ENCODE data around the gene FOXJ2. TPM values are rescaled to one million over a fixed set of nuclear protein-coding genes. Genes with fewer than 3 reads are reported as not detected.

Gene FOXJ2
- total RNA-seq, 1 donor from 2014 or later, result 9.4 TPM

DNA sequence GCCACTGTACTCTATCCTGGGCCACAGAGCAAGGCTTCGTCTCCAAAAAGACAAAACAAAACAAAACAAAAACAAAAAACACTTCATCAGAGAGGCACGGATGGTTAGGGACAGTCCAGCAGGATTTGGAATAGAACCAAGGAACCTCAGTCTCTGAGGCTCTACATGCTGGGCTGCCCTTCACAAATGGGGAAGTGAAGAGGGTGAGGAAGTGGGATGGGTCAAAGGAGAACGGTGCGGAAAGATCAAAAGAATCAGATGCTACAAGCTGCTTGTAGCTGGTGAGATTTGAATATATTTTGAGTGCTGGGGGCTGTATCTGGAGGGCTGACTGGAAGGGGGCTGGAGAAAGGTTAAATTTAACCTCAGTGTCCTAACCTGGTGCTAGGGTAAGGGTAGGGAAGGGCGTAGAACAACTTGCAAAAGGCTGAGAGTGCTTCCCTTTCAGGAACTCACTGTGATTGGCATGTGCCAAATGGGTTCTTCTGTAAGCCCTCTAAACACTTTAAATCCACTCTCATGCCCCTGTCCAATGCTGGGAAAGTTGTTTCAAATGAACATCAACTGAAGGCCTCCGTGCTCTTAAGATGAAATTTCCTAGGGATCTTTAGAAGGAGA is 4.6 kb downstream of the FOXJ2 start:
- H3K36me3 ChIP-seq (ENCODE audit: control insufficient read depth in 3 of 3, insufficient read depth in 3 of 3, low read length in 3 of 3), result peaks cover 10 to 22% (median 16%) of the 10 kb centered on the region in 3 donors
- H3K27me3 ChIP-seq (ENCODE audit: control insufficient read depth in 3 of 3, insufficient read depth in 3 of 3, low read length in 3 of 3), result no peaks in the 10 kb centered on the region
- H3K27ac ChIP-seq (ENCODE audit: low read depth, low read length), result peak overlapping the region; percentile 97
- H3K4me1 ChIP-seq (ENCODE audit: control insufficient read depth in 3 of 3, insufficient read depth in 3 of 3, low read length in 3 of 3), result peaks cover 59 to 77% (median 64%) of the 10 kb centered on the region in 3 donors
- H3K4me3 ChIP-seq (ENCODE audit: low read length in 3 of 3), result peak overlapping the region in 2 of 3 donors; percentile 8 to 45
- H3K9ac ChIP-seq (ENCODE audit: low read depth in 1 of 3, low read length in 3 of 3), result peak overlapping the region in 1 of 3 donors; percentile 40
- no peaks in the 10 kb centered on the region for H3K9me3 ChIP-seq (ENCODE audit: control insufficient read depth in 3 of 3, low read length in 3 of 3)

DNA sequence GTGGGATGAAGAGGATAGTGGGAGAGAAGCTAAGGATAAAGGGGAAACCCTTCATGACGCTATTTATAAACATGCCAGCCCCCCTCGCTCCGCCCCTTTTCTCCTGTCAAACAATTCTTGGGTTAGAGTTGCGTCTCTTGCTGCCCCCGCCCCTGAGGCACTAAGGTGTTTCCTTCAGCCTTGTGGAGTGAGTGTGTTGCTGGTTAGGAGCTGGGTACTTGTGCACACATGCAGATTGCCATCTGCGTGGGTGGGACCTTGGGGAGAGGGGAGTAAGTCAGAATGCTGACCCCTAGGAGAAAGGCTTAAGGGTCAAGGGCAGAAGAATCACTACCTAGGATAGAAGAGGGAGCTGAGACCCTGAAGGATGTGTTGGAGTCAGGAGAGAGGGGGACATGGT is 5.4 kb downstream of the FOXJ2 start:
- Histone ChIP-seq H3K4me1 (ENCODE audit: control insufficient read depth in 3 of 3, insufficient read depth in 3 of 3, low read length in 3 of 3) (peaks cover 59 to 72% (median 63%) of the 10 kb centered on the region in 3 donors), H3K4me3 (ENCODE audit: low read length in 3 of 3) (peak overlapping the region; percentile 14 to 68 (median 65)), H3K27me3 (ENCODE audit: control insufficient read depth in 3 of 3, insufficient read depth in 3 of 3, low read length in 3 of 3) (no peaks in the 10 kb centered on the region), H3K27ac (ENCODE audit: low read depth, low read length) (peak overlapping the region; percentile 97), H3K9me3 (ENCODE audit: control insufficient read depth in 3 of 3, low read length in 3 of 3) (no peaks in the 10 kb centered on the region), H3K36me3 (ENCODE audit: control insufficient read depth in 3 of 3, insufficient read depth in 3 of 3, low read length in 3 of 3) (peaks cover 14 to 28% (median 21%) of the 10 kb centered on the region in 3 donors), H3K9ac (ENCODE audit: low read depth in 1 of 3, low read length in 3 of 3) (peak overlapping the region in 2 of 3 donors; percentile 54 to 75)

DNA sequence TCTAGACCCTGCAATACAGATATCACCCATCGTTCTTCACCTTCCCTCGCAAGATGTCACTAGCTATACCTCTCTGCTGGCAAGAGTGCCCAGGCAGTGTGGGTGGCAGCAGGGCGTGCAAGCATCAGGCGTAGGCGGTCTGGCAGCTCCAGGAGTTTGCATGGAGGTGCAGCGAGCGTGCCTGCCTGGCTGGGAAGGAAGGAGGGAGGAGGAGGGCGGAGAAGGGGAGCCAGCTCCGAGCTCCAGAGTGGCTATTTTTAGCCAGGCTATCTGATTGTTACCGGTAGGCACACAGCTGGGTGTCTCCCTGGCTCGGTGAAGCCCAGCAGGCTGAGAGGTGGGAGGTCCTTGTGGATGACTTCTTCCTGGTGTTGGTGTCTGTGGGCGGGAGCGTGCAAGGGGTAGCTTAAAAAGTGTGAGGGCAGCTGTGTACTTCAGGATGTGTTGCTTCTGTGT is 6.2 kb downstream of the FOXJ2 start:
- no peaks in the 10 kb centered on the region for H3K27me3 ChIP-seq (ENCODE audit: control insufficient read depth in 3 of 3, insufficient read depth in 3 of 3, low read length in 3 of 3)
- peak overlapping the region; percentile 65 to 71 (median 68) for H3K4me3 ChIP-seq (ENCODE audit: low read length in 3 of 3)
- H3K27ac ChIP-seq (ENCODE audit: low read depth, low read length), result peak overlapping the region; percentile 97
- H3K9ac ChIP-seq (ENCODE audit: low read depth in 1 of 3, low read length in 3 of 3), result peak overlapping the region; percentile 48 to 76 (median 75)
- H3K4me1 ChIP-seq (ENCODE audit: control insufficient read depth in 3 of 3, insufficient read depth in 3 of 3, low read length in 3 of 3), result peaks cover 54 to 65% (median 59%) of the 10 kb centered on the region in 3 donors
- no peaks in the 10 kb centered on the region for H3K9me3 ChIP-seq (ENCODE audit: control insufficient read depth in 3 of 3, low read length in 3 of 3)
- peaks cover 20 to 34% (median 27%) of the 10 kb centered on the region in 3 donors for H3K36me3 ChIP-seq (ENCODE audit: control insufficient read depth in 3 of 3, insufficient read depth in 3 of 3, low read length in 3 of 3)

DNA sequence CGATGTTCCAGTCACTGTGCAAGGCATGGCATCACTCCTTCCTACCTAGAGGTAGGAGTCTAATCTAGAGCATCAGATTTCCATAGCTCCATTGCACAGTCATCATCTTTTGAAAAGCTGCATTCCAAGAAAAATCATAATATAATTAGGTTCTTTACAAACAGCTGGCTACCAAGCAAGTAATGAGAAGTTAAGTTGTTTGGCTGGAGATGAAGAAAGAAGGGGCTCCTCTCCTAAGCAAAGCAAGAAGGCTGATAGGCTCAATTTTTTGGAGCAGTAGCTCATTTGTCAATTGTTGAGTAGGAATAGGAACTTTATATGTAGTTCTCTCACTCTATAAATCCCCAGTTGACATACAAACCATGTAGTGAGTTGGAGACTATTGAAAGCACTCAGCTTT is 8.3 kb downstream of the FOXJ2 start:
- no peaks in the 10 kb centered on the region for H3K9me3 ChIP-seq (ENCODE audit: control insufficient read depth in 3 of 3, low read length in 3 of 3)
- peaks cover 34 to 49% (median 40%) of the 10 kb centered on the region in 3 donors for H3K36me3 ChIP-seq (ENCODE audit: control insufficient read depth in 3 of 3, insufficient read depth in 3 of 3, low read length in 3 of 3)
- H3K27me3 ChIP-seq (ENCODE audit: control insufficient read depth in 3 of 3, insufficient read depth in 3 of 3, low read length in 3 of 3), result no peaks in the 10 kb centered on the region
- H3K27ac ChIP-seq (ENCODE audit: low read depth, low read length), result no peak overlapping the region
- peaks cover 33 to 44% (median 38%) of the 10 kb centered on the region in 3 donors for H3K4me1 ChIP-seq (ENCODE audit: control insufficient read depth in 3 of 3, insufficient read depth in 3 of 3, low read length in 3 of 3)
- no peak overlapping the region for H3K9ac ChIP-seq (ENCODE audit: low read depth in 1 of 3, low read length in 3 of 3)
- no peak overlapping the region for H3K4me3 ChIP-seq (ENCODE audit: low read length in 3 of 3)

DNA sequence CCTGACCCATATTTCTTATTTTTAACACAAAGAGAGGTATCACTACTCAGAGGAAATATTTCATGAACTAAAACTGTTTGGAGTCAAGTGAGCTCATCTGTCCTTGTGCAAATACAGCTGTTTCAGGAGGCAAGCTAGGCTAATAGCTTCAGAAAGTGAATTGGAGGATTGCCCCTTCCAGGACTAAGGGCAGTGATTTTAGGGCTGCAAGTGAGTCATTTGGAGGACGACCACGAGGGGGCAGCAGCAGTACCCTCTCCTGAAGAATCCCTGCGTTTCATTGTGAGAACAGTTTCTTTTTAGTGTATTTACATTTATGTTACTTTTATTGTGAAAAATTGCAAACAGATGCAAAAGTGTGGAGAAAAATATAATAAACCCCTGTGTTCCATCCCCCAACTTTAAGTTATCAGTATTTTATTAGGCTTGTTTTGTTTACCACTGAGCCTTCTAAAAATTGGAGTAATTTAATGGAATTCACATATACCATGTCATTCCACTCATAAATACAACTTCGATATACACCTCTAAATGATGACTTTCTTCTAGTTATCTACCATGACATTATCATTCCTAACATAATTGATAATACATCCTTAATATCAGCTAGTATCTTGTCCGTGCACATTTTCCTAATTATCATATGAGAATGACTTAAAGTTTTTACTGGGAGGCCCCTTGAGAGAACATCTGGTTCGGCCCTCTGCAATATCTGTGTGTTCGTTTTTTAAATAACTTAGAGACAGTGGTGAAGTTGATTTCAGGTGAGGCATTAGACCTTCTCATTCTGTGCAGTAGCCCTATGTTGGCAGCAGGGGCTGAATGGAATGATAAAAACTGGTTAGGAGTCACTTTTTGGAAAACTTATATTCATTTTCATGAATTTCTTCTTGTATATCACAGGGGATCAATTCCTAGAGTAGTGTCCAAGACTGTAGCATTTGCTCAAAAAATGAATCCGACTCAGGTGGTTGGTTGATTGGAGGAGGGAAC is 13.7 kb downstream of the FOXJ2 start:
- Histone ChIP-seq H3K27me3 (ENCODE audit: control insufficient read depth in 3 of 3, insufficient read depth in 3 of 3, low read length in 3 of 3) (no peaks in the 10 kb centered on the region), H3K36me3 (ENCODE audit: control insufficient read depth in 3 of 3, insufficient read depth in 3 of 3, low read length in 3 of 3) (peaks cover 57 to 86% (median 68%) of the 10 kb centered on the region in 3 donors), H3K4me3 (ENCODE audit: low read length in 3 of 3) (no peak overlapping the region), H3K9me3 (ENCODE audit: control insufficient read depth in 3 of 3, low read length in 3 of 3) (no peaks in the 10 kb centered on the region), H3K9ac (ENCODE audit: low read depth in 1 of 3, low read length in 3 of 3) (no peak overlapping the region), H3K4me1 (ENCODE audit: control insufficient read depth in 3 of 3, insufficient read depth in 3 of 3, low read length in 3 of 3) (no peaks in the 10 kb centered on the region), H3K27ac (ENCODE audit: low read depth, low read length) (no peak overlapping the region)

DNA sequence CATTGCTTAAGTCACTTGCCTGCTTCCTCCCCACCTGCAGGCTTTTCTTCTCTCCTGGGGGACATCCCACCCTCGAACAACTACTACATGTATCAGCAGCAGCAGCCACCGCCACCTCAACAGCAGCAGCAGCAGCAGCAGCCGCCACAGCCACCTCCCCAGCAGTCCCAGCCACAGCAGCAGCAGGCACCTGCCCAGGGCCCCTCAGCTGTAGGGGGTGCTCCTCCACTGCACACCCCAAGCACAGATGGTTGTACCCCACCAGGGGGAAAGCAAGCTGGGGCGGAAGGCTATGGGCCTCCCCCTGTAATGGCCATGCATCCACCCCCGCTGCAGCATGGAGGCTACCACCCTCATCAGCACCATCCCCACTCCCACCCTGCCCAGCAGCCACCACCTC is 15.3 kb downstream of the FOXJ2 start:
- H3K4me3 ChIP-seq (ENCODE audit: low read length in 3 of 3), result no peak overlapping the region
- no peaks in the 10 kb centered on the region for H3K27me3 ChIP-seq (ENCODE audit: control insufficient read depth in 3 of 3, insufficient read depth in 3 of 3, low read length in 3 of 3)
- H3K9me3 ChIP-seq (ENCODE audit: control insufficient read depth in 3 of 3, low read length in 3 of 3), result no peaks in the 10 kb centered on the region
- peaks cover 0 to 3% (median 0%) of the 10 kb centered on the region in 3 donors for H3K4me1 ChIP-seq (ENCODE audit: control insufficient read depth in 3 of 3, insufficient read depth in 3 of 3, low read length in 3 of 3)
- H3K27ac ChIP-seq (ENCODE audit: low read depth, low read length), result no peak overlapping the region
- no peak overlapping the region for H3K9ac ChIP-seq (ENCODE audit: low read depth in 1 of 3, low read length in 3 of 3)
- peaks cover 62 to 82% (median 69%) of the 10 kb centered on the region in 3 donors for H3K36me3 ChIP-seq (ENCODE audit: control insufficient read depth in 3 of 3, insufficient read depth in 3 of 3, low read length in 3 of 3)

DNA sequence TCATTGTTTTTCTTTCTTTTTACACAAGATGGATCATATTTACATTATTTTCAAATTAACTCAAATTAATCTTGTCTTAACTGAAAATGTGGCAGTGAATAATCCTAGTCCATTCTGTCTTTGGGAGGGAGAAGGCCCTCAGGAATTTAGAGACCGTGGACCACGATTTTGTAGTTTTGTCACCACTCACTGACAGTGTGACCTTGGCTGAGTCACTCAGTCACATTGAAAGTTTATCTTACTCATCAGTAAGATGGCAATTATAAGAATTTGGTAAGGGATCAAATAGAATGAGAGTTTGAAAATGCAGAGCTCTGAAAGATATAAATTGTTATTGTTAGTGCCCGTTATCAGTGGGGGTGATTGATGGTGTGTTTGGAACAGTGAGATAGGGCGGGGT is 16.4 kb downstream of the FOXJ2 start:
- Histone ChIP-seq H3K4me1 (ENCODE audit: control insufficient read depth in 3 of 3, insufficient read depth in 3 of 3, low read length in 3 of 3) (peaks cover 0 to 3% (median 0%) of the 10 kb centered on the region in 3 donors), H3K36me3 (ENCODE audit: control insufficient read depth in 3 of 3, insufficient read depth in 3 of 3, low read length in 3 of 3) (peaks cover 61 to 83% (median 70%) of the 10 kb centered on the region in 3 donors)

DNA sequence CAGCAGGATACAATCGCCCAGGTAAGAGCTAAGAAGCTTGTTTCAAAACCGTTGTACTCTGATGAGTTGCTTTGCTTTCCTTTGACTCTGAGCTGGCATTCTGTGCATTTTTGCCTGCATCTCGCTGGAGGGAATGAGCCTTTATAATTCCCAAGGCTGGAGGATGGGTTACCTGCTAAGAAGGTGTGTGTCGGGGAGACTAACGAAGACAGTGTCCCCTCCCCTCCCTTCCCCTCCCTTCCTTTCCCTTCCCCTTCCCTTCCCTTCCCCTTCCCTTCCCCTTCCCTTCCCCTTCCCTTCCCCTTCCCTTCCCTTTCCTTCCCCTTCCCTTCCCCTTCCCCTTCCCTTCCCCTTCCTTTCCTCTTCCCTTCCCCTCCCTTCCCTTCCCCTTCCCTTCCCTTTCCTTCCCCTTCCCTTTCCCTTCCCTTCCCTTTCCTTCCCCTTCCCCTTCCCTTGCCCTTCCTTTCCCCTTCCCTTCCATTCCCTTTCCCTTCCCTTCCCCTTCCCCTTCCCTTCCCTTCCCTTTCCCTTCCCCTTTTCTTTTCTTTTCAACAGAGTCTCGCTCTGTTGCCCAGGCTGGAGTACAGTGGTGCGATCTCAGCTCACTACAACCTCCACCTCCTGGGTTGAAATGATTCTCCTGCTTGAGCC is 18.2 kb downstream of the FOXJ2 start:
- Histone ChIP-seq H3K27me3 (ENCODE audit: control insufficient read depth in 3 of 3, insufficient read depth in 3 of 3, low read length in 3 of 3) (no peaks in the 10 kb centered on the region), H3K4me3 (ENCODE audit: low read length in 3 of 3) (no peak overlapping the region), H3K36me3 (ENCODE audit: control insufficient read depth in 3 of 3, insufficient read depth in 3 of 3, low read length in 3 of 3) (peaks cover 55 to 82% (median 71%) of the 10 kb centered on the region in 3 donors), H3K27ac (ENCODE audit: low read depth, low read length) (no peak overlapping the region), H3K9ac (ENCODE audit: low read depth in 1 of 3, low read length in 3 of 3) (no peak overlapping the region), H3K4me1 (ENCODE audit: control insufficient read depth in 3 of 3, insufficient read depth in 3 of 3, low read length in 3 of 3) (peaks cover 0 to 3% (median 0%) of the 10 kb centered on the region in 3 donors), H3K9me3 (ENCODE audit: control insufficient read depth in 3 of 3, low read length in 3 of 3) (no peaks in the 10 kb centered on the region)

More for the DNA sequence above, 16.4 kb downstream of the FOXJ2 start:
- H3K27ac ChIP-seq (ENCODE audit: low read depth, low read length), result no peak overlapping the region
- no peaks in the 10 kb centered on the region for H3K9me3 ChIP-seq (ENCODE audit: control insufficient read depth in 3 of 3, low read length in 3 of 3)
- no peak overlapping the region for H3K4me3 ChIP-seq (ENCODE audit: low read length in 3 of 3)
- no peak overlapping the region for H3K9ac ChIP-seq (ENCODE audit: low read depth in 1 of 3, low read length in 3 of 3)
- no peaks in the 10 kb centered on the region for H3K27me3 ChIP-seq (ENCODE audit: control insufficient read depth in 3 of 3, insufficient read depth in 3 of 3, low read length in 3 of 3)

DNA sequence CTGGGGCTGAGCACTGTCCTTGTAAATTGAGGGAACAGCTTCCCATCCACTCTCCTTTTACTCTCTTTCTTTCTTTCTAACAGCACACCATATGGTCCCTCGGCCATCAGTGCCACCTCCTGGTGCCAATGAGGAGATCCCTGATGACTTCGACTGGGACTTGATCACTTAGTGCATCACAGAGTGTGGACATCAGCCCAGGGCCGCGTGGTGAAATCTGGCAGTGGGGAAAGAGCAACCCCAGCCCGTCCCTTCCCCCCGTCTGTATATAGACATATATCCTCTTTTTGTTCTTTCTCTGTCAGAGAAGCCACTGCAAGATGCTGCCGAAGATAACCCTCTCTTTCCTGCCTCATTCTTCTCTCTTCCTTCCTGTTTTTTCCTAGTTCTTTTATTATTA is 20.2 kb downstream of the FOXJ2 start:
- H3K9me3 ChIP-seq (ENCODE audit: control insufficient read depth in 3 of 3, low read length in 3 of 3), result no peaks in the 10 kb centered on the region
- no peaks in the 10 kb centered on the region for H3K27me3 ChIP-seq (ENCODE audit: control insufficient read depth in 3 of 3, insufficient read depth in 3 of 3, low read length in 3 of 3)
- no peak overlapping the region for H3K4me3 ChIP-seq (ENCODE audit: low read length in 3 of 3)
- H3K4me1 ChIP-seq (ENCODE audit: control insufficient read depth in 3 of 3, insufficient read depth in 3 of 3, low read length in 3 of 3), result peaks cover 0 to 3% (median 0%) of the 10 kb centered on the region in 3 donors
- H3K36me3 ChIP-seq (ENCODE audit: control insufficient read depth in 3 of 3, insufficient read depth in 3 of 3, low read length in 3 of 3), result peaks cover 52 to 67% (median 65%) of the 10 kb centered on the region in 3 donors
- no peak overlapping the region for H3K27ac ChIP-seq (ENCODE audit: low read depth, low read length)
- H3K9ac ChIP-seq (ENCODE audit: low read depth in 1 of 3, low read length in 3 of 3), result no peak overlapping the region

Measured in skeletal muscle tissue (tissue), 4 donors.